WTC11 (cell line): ENCODE measurements around the gene COL12A1. TPM values are rescaled to one million over a fixed set of nuclear protein-coding genes. Genes with fewer than 3 reads are reported as not detected.

Experiments used
- ATAC-seq: fragments of 200-7000 bp; cut with Tn5 transposase; 2 replicates; pipeline ENCODE4 v1.10.0; 2021; ENCODE audit warnings: mild to moderate bottlenecking, moderate library complexity
- CTCF ChIA-PET: fragments of 300-600 bp; sonication (Branson Sonifier 250); formaldehyde crosslinking; loops from one replicate; lab custom pipeline; 2021; ENCODE audit warnings: antibody characterized with exemption; lab: Charles Lee
- POLR2A ChIA-PET: fragments of 350-600 bp; sonication (Branson Sonifier 250); formaldehyde crosslinking; loops from one replicate; lab custom pipeline; 2021; ENCODE audit warnings: antibody characterized with exemption; lab: Charles Lee
- DNase-seq: peaks from one replicate; pipeline ENCODE4 v3.0.0; 2021; ENCODE audit warnings: low spot score
- H3K27ac Mint-ChIP-seq: 2 replicates; pipeline ENCODE4 v1.8.0; 2021; ENCODE audit warnings: mixed read lengths
- H3K27me3 Mint-ChIP-seq: 2 replicates; pipeline ENCODE4 v1.8.0; 2021; ENCODE audit warnings: low read depth, mild to moderate bottlenecking, moderate library complexity, mixed read lengths
- H3K36me3 Mint-ChIP-seq: 2 replicates; pipeline ENCODE4 v1.8.0; 2021; ENCODE audit warnings: mixed read lengths
- H3K4me1 Mint-ChIP-seq: 2 replicates; pipeline ENCODE4 v1.8.0; 2022; ENCODE audit warnings: mixed read lengths
- H3K4me3 Mint-ChIP-seq: 2 replicates; pipeline ENCODE4 v1.8.0; 2021; ENCODE audit warnings: mild to moderate bottlenecking, moderate library complexity, mixed read lengths
- H3K9me3 Mint-ChIP-seq: 2 replicates; pipeline ENCODE4 v1.8.0; 2021; ENCODE audit warnings: mixed read lengths
- ATF1 ChIP-seq: sonication (generic); formaldehyde crosslinking; IDR thresholded peaks from 2 replicates; pipeline ENCODE4 v1.8.1; 2023; ENCODE audit warnings: mild to moderate bottlenecking, moderate library complexity, missing genetic modification reagents
- JUN ChIP-seq: sonication (generic); formaldehyde crosslinking; IDR thresholded peaks from 2 replicates; pipeline ENCODE4 v1.8.0; 2023; ENCODE audit warnings: mild to moderate bottlenecking, missing genetic modification reagents
- MXD4 ChIP-seq: fragments of 250-450 bp; sonication (Bioruptor Pico); IDR thresholded peaks from 2 replicates; pipeline ENCODE4 v1.8.0; 2021; ENCODE audit warnings: mild to moderate bottlenecking, moderate library complexity, borderline replicate concordance
- NR1H2 ChIP-seq: sonication (generic); formaldehyde crosslinking; IDR thresholded peaks from 2 replicates; pipeline ENCODE4 v1.9.0; 2021; ENCODE audit warnings: mild to moderate bottlenecking, moderate library complexity, missing genetic modification reagents
- RELA ChIP-seq: sonication (generic); formaldehyde crosslinking; IDR thresholded peaks from 2 replicates; pipeline ENCODE4 v1.8.1; 2022; ENCODE audit warnings: missing genetic modification reagents, mild to moderate bottlenecking, borderline replicate concordance
- RORB ChIP-seq: fragments of 250-450 bp; sonication (Bioruptor Pico); IDR thresholded peaks from 2 replicates; pipeline ENCODE4 v1.9.0; 2021; ENCODE audit warnings: mild to moderate bottlenecking
- SMAD3 ChIP-seq: sonication (generic); formaldehyde crosslinking; IDR thresholded peaks from 2 replicates; pipeline ENCODE4 v1.8.0; 2022; ENCODE audit warnings: missing genetic modification reagents, mild to moderate bottlenecking, borderline replicate concordance
- SMAD4 ChIP-seq: sonication (generic); formaldehyde crosslinking; IDR thresholded peaks from 2 replicates; pipeline ENCODE4 v1.8.0; 2022; ENCODE audit warnings: mild to moderate bottlenecking, missing genetic modification reagents
- SOX15 ChIP-seq: fragments of 250-450 bp; sonication (Bioruptor Pico); IDR thresholded peaks from 2 replicates; pipeline ENCODE4 v1.9.0; 2021; ENCODE audit warnings: mild to moderate bottlenecking
- TEAD1 ChIP-seq: sonication (generic); formaldehyde crosslinking; IDR thresholded peaks from 2 replicates; pipeline ENCODE4 v1.8.0; 2022; ENCODE audit warnings: mild to moderate bottlenecking, missing genetic modification reagents
- TEAD4 ChIP-seq: sonication (generic); formaldehyde crosslinking; IDR thresholded peaks from 2 replicates; pipeline ENCODE4 v1.8.0; 2022; ENCODE audit warnings: mild to moderate bottlenecking, missing genetic modification reagents
- ZBTB21 ChIP-seq: sonication (generic); formaldehyde crosslinking; IDR thresholded peaks from 2 replicates; pipeline ENCODE4 v1.8.1; 2023; ENCODE audit warnings: mild to moderate bottlenecking, missing genetic modification reagents, borderline replicate concordance
- ZNF121 ChIP-seq: sonication (generic); formaldehyde crosslinking; IDR thresholded peaks from 2 replicates; pipeline ENCODE4 v1.8.0; 2023; ENCODE audit warnings: missing genetic modification reagents
- ZNF138 ChIP-seq: sonication (generic); formaldehyde crosslinking; conservative IDR thresholded peaks from 2 replicates; pipeline ENCODE4 v1.8.1; 2022; ENCODE audit warnings: mild to moderate bottlenecking, moderate library complexity, missing genetic modification reagents
- ZNF219 ChIP-seq: sonication (generic); formaldehyde crosslinking; IDR thresholded peaks from 2 replicates; pipeline ENCODE4 v1.8.0; 2023; ENCODE audit warnings: missing genetic modification reagents, mild to moderate bottlenecking, borderline replicate concordance
- ZNF317 ChIP-seq: sonication (generic); formaldehyde crosslinking; IDR thresholded peaks from 2 replicates; pipeline ENCODE4 v1.8.1; 2023; ENCODE audit warnings: low read depth, mild to moderate bottlenecking, moderate library complexity, missing genetic modification reagents, borderline replicate concordance
- ZNF396 ChIP-seq: fragments of 250-450 bp; sonication (Bioruptor Pico); IDR thresholded peaks from 2 replicates; pipeline ENCODE4 v1.8.0; 2021; ENCODE audit warnings: mild to moderate bottlenecking, moderate library complexity, borderline replicate concordance
- ZNF671 ChIP-seq: fragments of 250-450 bp; sonication (Bioruptor Pico); IDR thresholded peaks from 2 replicates; pipeline ENCODE4 v1.8.0; 2021; ENCODE audit warnings: mild to moderate bottlenecking
- total RNA-seq: library from RNA; stranded (reverse); gene quantifications from 3 replicates; pipeline ENCODE4 v1.2.3, GENCODE V29; 2021
- TF ChIP-seq, protein P1 (sequence below): sonication (generic); formaldehyde crosslinking; IDR thresholded peaks from 2 replicates; pipeline ENCODE4 v1.8.1; 2023; ENCODE audit warnings: mild to moderate bottlenecking, missing genetic modification reagents, moderate library complexity
- TF ChIP-seq, protein P2 (sequence below): fragments of 250-450 bp; sonication (Bioruptor Pico); IDR thresholded peaks from 2 replicates; pipeline ENCODE4 v1.9.0; 2021; ENCODE audit warnings: moderate library complexity, mild to moderate bottlenecking, inconsistent platforms, borderline replicate concordance
- TF ChIP-seq, protein P3 (sequence below): fragments of 250-450 bp; sonication (Bioruptor Pico); IDR thresholded peaks from 2 replicates; pipeline ENCODE4 v2.1.2; 2022; ENCODE audit warnings: mild to moderate bottlenecking, moderate library complexity
- TF ChIP-seq, protein P4 (sequence below): sonication (generic); formaldehyde crosslinking; IDR thresholded peaks from 2 replicates; pipeline ENCODE4 v1.8.0; 2022; ENCODE audit warnings: mild to moderate bottlenecking, missing genetic modification reagents
- TF ChIP-seq, protein P5 (sequence below): fragments of 250-450 bp; sonication (Bioruptor Pico); IDR thresholded peaks from 2 replicates; pipeline ENCODE4 v1.9.0; 2021; ENCODE audit warnings: mild to moderate bottlenecking, borderline replicate concordance

The COL12A1 gene
- total RNA-seq, 1 experiment from 2014 or later = 1.1 TPM

DNA sequence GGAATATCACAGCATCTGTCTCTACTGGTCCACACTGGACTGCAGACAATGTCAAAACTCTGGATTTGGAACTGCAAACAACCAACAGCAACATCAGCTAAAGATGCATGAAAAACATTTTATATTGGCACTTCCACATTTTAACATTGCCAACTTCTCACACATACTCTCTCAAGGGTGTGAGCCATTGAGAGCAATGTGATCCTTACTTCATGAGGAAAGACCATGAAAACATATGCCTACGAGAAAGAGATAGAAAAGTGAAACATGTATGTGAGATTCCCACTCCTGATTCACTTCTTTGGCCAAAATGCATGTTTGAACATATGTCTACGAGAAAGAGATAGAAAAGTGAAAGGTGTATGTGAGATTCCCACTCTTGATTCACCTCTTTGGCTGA is 99.4 kb downstream of the COL12A1 start:
- CTCF ChIA-PET = no interaction called here
- no peaks in the 10 kb centered on the region for H3K4me1 Mint-ChIP-seq

DNA sequence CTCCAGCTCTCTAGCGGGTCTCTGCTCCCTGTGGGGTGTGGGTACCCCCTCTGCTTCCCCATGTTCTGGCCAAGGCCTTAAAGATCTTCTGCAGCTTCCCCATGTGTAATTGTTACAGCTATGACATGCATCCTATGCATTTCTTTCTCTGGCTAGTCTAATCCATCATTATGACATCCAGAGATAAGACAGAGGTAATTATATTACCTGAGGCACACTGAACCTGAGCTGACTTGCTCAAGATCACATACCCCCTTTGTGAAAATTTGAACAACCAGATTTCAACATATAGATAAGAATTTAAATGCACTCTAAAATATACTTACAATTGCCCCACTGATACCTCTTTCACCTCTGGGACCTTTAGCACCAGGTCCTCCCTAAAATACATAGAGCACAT is 102.4 kb downstream of the COL12A1 start:
- Mint-ChIP-seq H3K27ac (no peak overlapping the region), H3K9me3 (no peaks in the 10 kb centered on the region), H3K4me1 (no peaks in the 10 kb centered on the region), H3K36me3 (no peaks in the 10 kb centered on the region), H3K27me3 (no peaks in the 10 kb centered on the region), H3K4me3 (no peak overlapping the region)
- no peak for TF ChIP-seq ATF1 (CRISPR knock-in tag)
- TF ChIP-seq RORB = no peak
- TF ChIP-seq ZBTB21 (CRISPR knock-in tag) = no peak
- TF ChIP-seq, protein P1, sequence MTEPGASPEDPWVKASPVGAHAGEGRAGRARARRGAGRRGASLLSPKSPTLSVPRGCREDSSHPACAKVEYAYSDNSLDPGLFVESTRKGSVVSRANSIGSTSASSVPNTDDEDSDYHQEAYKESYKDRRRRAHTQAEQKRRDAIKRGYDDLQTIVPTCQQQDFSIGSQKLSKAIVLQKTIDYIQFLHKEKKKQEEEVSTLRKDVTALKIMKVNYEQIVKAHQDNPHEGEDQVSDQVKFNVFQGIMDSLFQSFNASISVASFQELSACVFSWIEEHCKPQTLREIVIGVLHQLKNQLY (CRISPR knock-in tag) = no peak
- no peak for TF ChIP-seq ZNF317 (CRISPR knock-in tag)
- no peak for TF ChIP-seq ZNF396 (CRISPR knock-in tag)
- no peak for TF ChIP-seq ZNF121 (CRISPR knock-in tag)
- TF ChIP-seq, protein P2, sequence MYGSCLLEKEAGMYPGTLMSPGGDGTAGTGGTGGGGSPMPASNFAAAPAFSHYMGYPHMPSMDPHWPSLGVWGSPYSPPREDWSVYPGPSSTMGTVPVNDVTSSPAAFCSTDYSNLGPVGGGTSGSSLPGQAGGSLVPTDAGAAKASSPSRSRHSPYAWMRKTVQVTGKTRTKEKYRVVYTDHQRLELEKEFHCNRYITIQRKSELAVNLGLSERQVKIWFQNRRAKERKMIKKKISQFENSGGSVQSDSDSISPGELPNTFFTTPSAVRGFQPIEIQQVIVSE = no peak
- TF ChIP-seq, protein P3, sequence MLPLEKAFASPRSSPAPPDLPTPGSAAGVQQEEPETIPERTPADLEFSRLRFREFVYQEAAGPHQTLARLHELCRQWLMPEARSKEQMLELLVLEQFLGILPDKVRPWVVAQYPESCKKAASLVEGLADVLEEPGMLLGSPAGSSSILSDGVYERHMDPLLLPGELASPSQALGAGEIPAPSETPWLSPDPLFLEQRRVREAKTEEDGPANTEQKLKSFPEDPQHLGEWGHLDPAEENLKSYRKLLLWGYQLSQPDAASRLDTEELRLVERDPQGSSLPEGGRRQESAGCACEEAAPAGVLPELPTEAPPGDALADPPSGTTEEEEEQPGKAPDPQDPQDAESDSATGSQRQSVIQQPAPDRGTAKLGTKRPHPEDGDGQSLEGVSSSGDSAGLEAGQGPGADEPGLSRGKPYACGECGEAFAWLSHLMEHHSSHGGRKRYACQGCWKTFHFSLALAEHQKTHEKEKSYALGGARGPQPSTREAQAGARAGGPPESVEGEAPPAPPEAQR = no peak
- no peak for TF ChIP-seq ZNF219 (CRISPR knock-in tag)
- TF ChIP-seq NR1H2 (CRISPR knock-in tag) = no peak
- TF ChIP-seq, protein P4, sequence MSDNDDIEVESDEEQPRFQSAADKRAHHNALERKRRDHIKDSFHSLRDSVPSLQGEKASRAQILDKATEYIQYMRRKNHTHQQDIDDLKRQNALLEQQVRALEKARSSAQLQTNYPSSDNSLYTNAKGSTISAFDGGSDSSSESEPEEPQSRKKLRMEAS (CRISPR knock-in tag) = no peak
- TF ChIP-seq MXD4 (CRISPR knock-in tag) = no peak
- no peak for TF ChIP-seq TEAD1 (CRISPR knock-in tag)
- no peak for TF ChIP-seq SMAD4 (CRISPR knock-in tag)
- TF ChIP-seq JUN (CRISPR knock-in tag) = no peak
- no peak for TF ChIP-seq ZNF671
- no peak for TF ChIP-seq ZNF138
- no peak for TF ChIP-seq TEAD4
- TF ChIP-seq, protein P5, sequence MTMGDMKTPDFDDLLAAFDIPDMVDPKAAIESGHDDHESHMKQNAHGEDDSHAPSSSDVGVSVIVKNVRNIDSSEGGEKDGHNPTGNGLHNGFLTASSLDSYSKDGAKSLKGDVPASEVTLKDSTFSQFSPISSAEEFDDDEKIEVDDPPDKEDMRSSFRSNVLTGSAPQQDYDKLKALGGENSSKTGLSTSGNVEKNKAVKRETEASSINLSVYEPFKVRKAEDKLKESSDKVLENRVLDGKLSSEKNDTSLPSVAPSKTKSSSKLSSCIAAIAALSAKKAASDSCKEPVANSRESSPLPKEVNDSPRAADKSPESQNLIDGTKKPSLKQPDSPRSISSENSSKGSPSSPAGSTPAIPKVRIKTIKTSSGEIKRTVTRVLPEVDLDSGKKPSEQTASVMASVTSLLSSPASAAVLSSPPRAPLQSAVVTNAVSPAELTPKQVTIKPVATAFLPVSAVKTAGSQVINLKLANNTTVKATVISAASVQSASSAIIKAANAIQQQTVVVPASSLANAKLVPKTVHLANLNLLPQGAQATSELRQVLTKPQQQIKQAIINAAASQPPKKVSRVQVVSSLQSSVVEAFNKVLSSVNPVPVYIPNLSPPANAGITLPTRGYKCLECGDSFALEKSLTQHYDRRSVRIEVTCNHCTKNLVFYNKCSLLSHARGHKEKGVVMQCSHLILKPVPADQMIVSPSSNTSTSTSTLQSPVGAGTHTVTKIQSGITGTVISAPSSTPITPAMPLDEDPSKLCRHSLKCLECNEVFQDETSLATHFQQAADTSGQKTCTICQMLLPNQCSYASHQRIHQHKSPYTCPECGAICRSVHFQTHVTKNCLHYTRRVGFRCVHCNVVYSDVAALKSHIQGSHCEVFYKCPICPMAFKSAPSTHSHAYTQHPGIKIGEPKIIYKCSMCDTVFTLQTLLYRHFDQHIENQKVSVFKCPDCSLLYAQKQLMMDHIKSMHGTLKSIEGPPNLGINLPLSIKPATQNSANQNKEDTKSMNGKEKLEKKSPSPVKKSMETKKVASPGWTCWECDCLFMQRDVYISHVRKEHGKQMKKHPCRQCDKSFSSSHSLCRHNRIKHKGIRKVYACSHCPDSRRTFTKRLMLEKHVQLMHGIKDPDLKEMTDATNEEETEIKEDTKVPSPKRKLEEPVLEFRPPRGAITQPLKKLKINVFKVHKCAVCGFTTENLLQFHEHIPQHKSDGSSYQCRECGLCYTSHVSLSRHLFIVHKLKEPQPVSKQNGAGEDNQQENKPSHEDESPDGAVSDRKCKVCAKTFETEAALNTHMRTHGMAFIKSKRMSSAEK (CRISPR knock-in tag) = no peak
- CTCF ChIA-PET = interaction anchor here (1.5 kb wide), 1 partner anchor 105 kb away, joined by 5 read pairs; no protein-coding TSS in a partner anchor
- POLR2A ChIA-PET = no interaction called here
- no peak for ATAC-seq
- DNase-seq = no peak

More for the DNA sequence above, 99.4 kb downstream of the COL12A1 start:
- Mint-ChIP-seq H3K27me3 (no peaks in the 10 kb centered on the region), H3K4me3 (no peak overlapping the region), H3K27ac (no peak overlapping the region), H3K9me3 (no peaks in the 10 kb centered on the region), H3K36me3 (no peaks in the 10 kb centered on the region)
- ATAC-seq (no peak), DNase-seq (no peak)
- POLR2A ChIA-PET = no interaction called here
- no peak for TF ChIP-seq SMAD3
- TF ChIP-seq, protein P1 (CRISPR knock-in tag) = no peak
- no peak for TF ChIP-seq SOX15 (CRISPR knock-in tag)
- no peak for TF ChIP-seq RELA (CRISPR knock-in tag)
